GM23338 (cell line): ENCODE measurements around the gene MEN1. TPM values are rescaled to one million over a fixed set of nuclear protein-coding genes. Genes with fewer than 3 reads are reported as not detected.

ENCODE experiments used
- ATAC-seq: fragments of 200-7000 bp; cut with Tn5 transposase; 3 replicates; pipeline ENCODE4 v1.9.1; 2020
- DNase-seq: peaks from one replicate; pipeline ENCODE4 v3.0.0-alpha.2; 2015; ENCODE audit warnings: low spot score
- H2AFZ ChIP-seq: fragments of 200-600 bp; sonication (generic); 2 replicates; pipeline ENCODE4 v1.8.0; 2016; ENCODE audit warnings: antibody characterized with exemption, mild to moderate bottlenecking, moderate library complexity
- H3F3A ChIP-seq: fragments of 200-600 bp; sonication (generic); replicated peaks from 2 replicates; pipeline ENCODE4 v1.8.0; 2017; ENCODE audit warnings: antibody characterized with exemption, mixed run types, low read depth
- H3K27ac ChIP-seq: fragments of 200-600 bp; sonication (generic); 2 replicates; pipeline ENCODE4 v1.6.1; 2016; ENCODE audit warnings: low read depth
- H3K27me3 ChIP-seq: fragments of 200-600 bp; sonication (generic); 2 replicates; pipeline ENCODE4 v1.8.0; 2016; ENCODE audit warnings: mild to moderate bottlenecking, mixed run types, moderate library complexity; ENCODE audit not compliant: insufficient read depth
- H3K36me3 ChIP-seq: fragments of 200-600 bp; sonication (generic); 2 replicates; pipeline ENCODE4 v1.8.0; 2016; ENCODE audit warnings: mild to moderate bottlenecking; ENCODE audit not compliant: insufficient read depth
- H3K4me1 ChIP-seq: fragments of 200-600 bp; sonication (generic); 2 replicates; pipeline ENCODE4 v1.8.0; 2016; ENCODE audit warnings: mild to moderate bottlenecking, moderate library complexity; ENCODE audit not compliant: insufficient read depth
- H3K4me2 ChIP-seq: fragments of 200-600 bp; sonication (generic); 2 replicates; pipeline ENCODE4 v1.7.1; 2017; ENCODE audit warnings: mixed run types
- H3K4me3 ChIP-seq: fragments of 200-600 bp; sonication (generic); 2 replicates; pipeline ENCODE4 v1.6.1; 2016; ENCODE audit warnings: mixed run types
- H3K79me2 ChIP-seq: fragments of 200-600 bp; sonication (generic); replicated peaks from 2 replicates; pipeline ENCODE4 v1.8.0; 2017; ENCODE audit warnings: mild to moderate bottlenecking; ENCODE audit not compliant: insufficient read depth
- H3K9me2 ChIP-seq: fragments of 200-600 bp; sonication (generic); 2 replicates; pipeline ENCODE4 v1.8.0; 2017; ENCODE audit not compliant: insufficient read depth
- H4K20me1 ChIP-seq: fragments of 200-600 bp; sonication (generic); replicated peaks from 2 replicates; pipeline ENCODE4 v1.8.0; 2017; ENCODE audit warnings: mild to moderate bottlenecking; ENCODE audit not compliant: insufficient read depth
- H3K27ac Mint-ChIP-seq: 2 replicates; pipeline ENCODE4 v1.8.0; 2020; ENCODE audit warnings: inconsistent platforms, mild to moderate bottlenecking, moderate library complexity, mixed read lengths
- H3K27me3 Mint-ChIP-seq: 3 replicates; pipeline ENCODE4 v1.8.0; 2022; ENCODE audit warnings: low read depth, mild to moderate bottlenecking, moderate library complexity, mixed read lengths, inconsistent platforms; ENCODE audit not compliant: insufficient read depth, poor library complexity
- H3K36me3 Mint-ChIP-seq: 3 replicates; pipeline ENCODE4 v1.8.0; 2021; ENCODE audit warnings: low read depth, mild to moderate bottlenecking, inconsistent platforms, moderate library complexity, mixed read lengths
- H3K4me1 Mint-ChIP-seq: 3 replicates; pipeline ENCODE4 v1.8.0; 2020; ENCODE audit warnings: mild to moderate bottlenecking, inconsistent platforms, mixed read lengths
- H3K4me3 Mint-ChIP-seq: 3 replicates; pipeline ENCODE4 v1.8.0; 2021; ENCODE audit warnings: moderate library complexity, mild to moderate bottlenecking, inconsistent platforms, mixed read lengths
- H3K9me3 Mint-ChIP-seq: 3 replicates; pipeline ENCODE4 v1.8.0; 2020; ENCODE audit warnings: moderate library complexity, mild to moderate bottlenecking, inconsistent platforms, mixed read lengths
- CREB1 ChIP-seq: fragments of 250-450 bp; sonication (Bioruptor Pico); IDR thresholded peaks from 2 replicates; pipeline ENCODE4 v1.5.0; 2020; ENCODE audit warnings: low read depth, mild to moderate bottlenecking, moderate library complexity
- CTCF ChIP-seq, 2 experiments: fragments of 200-600 bp in 1 of 2; sonication (generic) in 1 of 2; conservative IDR thresholded peaks; 2 replicates each; pipeline versions ENCODE4 v1.5.1 to v1.6.1; 2016 to 2017; ENCODE audit warnings: antibody characterized with exemption in 2 of 2, low read depth in 2 of 2, mild to moderate bottlenecking in 2 of 2, moderate library complexity in 1 of 2
- ETS1 ChIP-seq: IDR thresholded peaks from 2 replicates; pipeline ENCODE4 v1.6.1; 2016; ENCODE audit warnings: antibody characterized with exemption
- EZH2 ChIP-seq: fragments of 200-600 bp; sonication (generic); IDR thresholded peaks from one replicate; pipeline ENCODE4 v1.8.0; 2017; ENCODE audit warnings: antibody characterized with exemption, mild to moderate bottlenecking, low read depth; ENCODE audit not compliant: unreplicated experiment
- EZH2phosphoT487 ChIP-seq: fragments of 200-600 bp; sonication (generic); IDR thresholded peaks from one replicate; pipeline ENCODE4 v1.8.1; 2018; ENCODE audit warnings: antibody characterized with exemption; ENCODE audit not compliant: unreplicated experiment
- JUNB ChIP-seq: IDR thresholded peaks from one replicate; pipeline ENCODE4 v1.6.1; 2016; ENCODE audit warnings: antibody characterized with exemption; ENCODE audit not compliant: unreplicated experiment
- NANOG ChIP-seq: IDR thresholded peaks from 2 replicates; pipeline ENCODE4 v1.6.1; 2016; ENCODE audit warnings: antibody characterized with exemption, borderline replicate concordance
- POLR2AphosphoS5 ChIP-seq: IDR thresholded peaks from 2 replicates; pipeline ENCODE4 v1.6.1; 2016; ENCODE audit warnings: antibody characterized with exemption, low read depth
- REST ChIP-seq: IDR thresholded peaks from one replicate; pipeline ENCODE4 v1.6.1; 2018; ENCODE audit warnings: antibody characterized with exemption; ENCODE audit not compliant: unreplicated experiment
- STAT1 ChIP-seq: IDR thresholded peaks from one replicate; pipeline ENCODE4 v1.6.1; 2016; ENCODE audit warnings: antibody characterized with exemption; ENCODE audit not compliant: unreplicated experiment
- ZNF114 ChIP-seq: fragments of 250-450 bp; sonication (Bioruptor Pico); IDR thresholded peaks from 2 replicates; pipeline ENCODE4 v1.5.0; 2020; ENCODE audit warnings: mild to moderate bottlenecking, moderate library complexity
- ZNF331 ChIP-seq: fragments of 250-450 bp; sonication (Bioruptor Pico); IDR thresholded peaks from 2 replicates; pipeline ENCODE4 v1.5.0; 2020; ENCODE audit warnings: low read depth, mild to moderate bottlenecking, moderate library complexity
- ZNF462 ChIP-seq: fragments of 250-450 bp; sonication (Bioruptor Pico); IDR thresholded peaks from 2 replicates; pipeline ENCODE4 v1.5.0; 2020; ENCODE audit warnings: mild to moderate bottlenecking, moderate library complexity
- polyA plus RNA-seq: library from polyadenylated mRNA; unstranded; fragments of >200 nt; fragmentation: Nextera tagmentation; extraction: Ambion mirVana; gene quantifications from 2 replicates; pipeline ENCODE4 v1.2.1, GENCODE V29; 2016
- total RNA-seq: library from RNA; depleted of rRNA; stranded (reverse); fragments of >200 nt; shearing (Covaris generic); gene quantifications from 2 replicates; pipeline ENCODE4 v1.2.3, GENCODE V29; 2014

Gene MEN1
- total and polyA plus RNA-seq, 2 experiments from 2014 or later: 31.6 to 45.2 TPM

- DNase-seq (no peak), ATAC-seq (no peak)
- Mint-ChIP-seq H3K4me3 (no peak overlapping the region), H3K27me3 (peaks cover 12% of the 10 kb centered on the region), H3K27ac (no peak overlapping the region), H3K36me3 (no peaks in the 10 kb centered on the region; the same call in 2 of the 3 replicates), H3K4me1 (peaks cover 20% of the 10 kb centered on the region), H3K9me3 (no peaks in the 10 kb centered on the region)
- H3K36me3 ChIP-seq: no peaks in the 10 kb centered on the region
- no peak overlapping the region for H3K27ac ChIP-seq
- H2AFZ ChIP-seq: no peak overlapping the region
- H3K4me1 ChIP-seq: peaks cover 15% of the 10 kb centered on the region
- H3K27me3 ChIP-seq: no peaks in the 10 kb centered on the region
- H3F3A ChIP-seq: no peaks in the 10 kb centered on the region
- no peaks in the 10 kb centered on the region for H4K20me1 ChIP-seq
- no peak overlapping the region for H3K4me3 ChIP-seq
- no peaks in the 10 kb centered on the region for H3K9me2 ChIP-seq
- TF ChIP-seq ZNF462 (CRISPR knock-in tag): no peak
- TF ChIP-seq POLR2AphosphoS5: no peak
- no peak for TF ChIP-seq EZH2
- TF ChIP-seq ZNF114 (CRISPR knock-in tag): no peak
- no peak for TF ChIP-seq STAT1
- no peak for TF ChIP-seq ETS1
- TF ChIP-seq CTCF (conservative IDR thresholded peaks at IDR 0.05; ENCODE audit: low read depth in 2 of 2): no peak
- TF ChIP-seq EZH2phosphoT487: no peak
- TF ChIP-seq REST: no peak
- TF ChIP-seq CREB1: no peak
- no peak for TF ChIP-seq NANOG
- TF ChIP-seq JUNB: no peak
- no peak for TF ChIP-seq ZNF331 (CRISPR knock-in tag)
- H3K79me2 ChIP-seq: peaks cover 8% of the 10 kb centered on the region
- H3K4me2 ChIP-seq: no peak overlapping the region
These were observed 48.3 kb upstream of the MEN1 start for GRCh38 chr11:64858467-64859263.
